Thoracic aorta (tissue), 2 donors: ENCODE results near the gene FAM9C. TPM values are rescaled to one million over a fixed set of nuclear protein-coding genes. Genes with fewer than 3 reads are reported as not detected.
A peak's percentile ranks its signal among the peaks of the same experiment; 100 is the strongest.

Source experiments
- ATAC-seq: fragments of 150-250 bp; one replicate; pipeline ENCODE4 v1.8.0; 2017; ENCODE audit warnings: low read depth; ENCODE audit not compliant: insufficient number of reproducible peaks, low FRiP score
- DNase-seq: peaks from one replicate; pipeline ENCODE4 v3.0.0-alpha.2; 2020; ENCODE audit warnings: low spot score
- H3K27ac ChIP-seq, 2 donors: fragments of 200-600 bp; sonication (generic); 1 replicate in 1 of 2; 2 replicates in 1 of 2; pipeline ENCODE4 v1.5.1; 2016; ENCODE audit warnings: mild to moderate bottlenecking in 2 of 2, moderate library complexity in 2 of 2
- H3K27me3 ChIP-seq: fragments of 200-600 bp; sonication (generic); replicated peaks from 2 replicates; pipeline ENCODE4 v1.6.0; 2016; ENCODE audit warnings: mild to moderate bottlenecking; ENCODE audit not compliant: insufficient read depth
- H3K36me3 ChIP-seq: fragments of 200-600 bp; sonication (generic); one replicate; pipeline ENCODE4 v1.5.1; 2016
- H3K4me1 ChIP-seq, 2 donors: fragments of 200-600 bp; sonication (generic); 1 replicate in 1 of 2; 2 replicates in 1 of 2; pipeline versions ENCODE4 v1.5.1 to v1.6.0; 2016; ENCODE audit warnings: low read depth in 2 of 2, mild to moderate bottlenecking in 1 of 2; ENCODE audit not compliant: control insufficient read depth in 1 of 2
- H3K4me3 ChIP-seq: fragments of 200-600 bp; sonication (generic); 2 replicates; pipeline ENCODE4 v1.5.1; 2016; ENCODE audit warnings: mild to moderate bottlenecking
- H3K9me3 ChIP-seq: fragments of 200-600 bp; sonication (generic); 2 replicates; pipeline ENCODE4 v1.5.1; 2016
- CTCF ChIP-seq: fragments of 200-600 bp; sonication (generic); IDR thresholded peaks from one replicate; pipeline ENCODE4 v1.5.1; 2019; ENCODE audit warnings: antibody characterized with exemption
- total RNA-seq, 2 donors: library from RNA; depleted of rRNA; stranded (reverse); fragments of >200 nt; gene quantifications; one replicate each; pipeline versions ENCODE4 v1.1.0 to v1.2.3, GENCODE V29; 2016

The FAM9C gene
- total RNA-seq, 2 donors from 2014 or later = not detected

GRCh38 chrX:13078739-13079444 lies 34.5 kb upstream of the FAM9C start:
- ATAC-seq (no peak), DNase-seq (no peak)
- Histone ChIP-seq H3K36me3 (no peaks in the 10 kb centered on the region), H3K9me3 (no peaks in the 10 kb centered on the region), H3K4me1 (peaks cover 5 to 32% of the 10 kb centered on the region in 2 donors), H3K27ac (peak overlapping the region; percentile 77 to 87), H3K4me3 (peak overlapping the region; percentile 59), H3K27me3 (no peaks in the 10 kb centered on the region)
- TF ChIP-seq CTCF = no peak

GRCh38 chrX:13077168-13077567 lies 32.7 kb upstream of the FAM9C start:
- H3K27ac ChIP-seq = peak overlapping the region in 1 of 2 donors; percentile 87

GRCh38 chrX:13076176-13076961 lies 31.9 kb upstream of the FAM9C start:
- H3K27ac ChIP-seq = peak overlapping the region in 1 of 2 donors; percentile 87
- ATAC-seq = no peak

More at GRCh38 chrX:13077168-13077567, 32.7 kb upstream of the FAM9C start:
- DNase-seq (no peak), ATAC-seq (peak; percentile 47)
- Histone ChIP-seq H3K4me1 (peaks cover 4 to 32% of the 10 kb centered on the region in 2 donors), H3K9me3 (no peaks in the 10 kb centered on the region), H3K27me3 (no peaks in the 10 kb centered on the region), H3K4me3 (no peak overlapping the region), H3K36me3 (no peaks in the 10 kb centered on the region)
- no peak for TF ChIP-seq CTCF

GRCh38 chrX:13074297-13075262 lies 30.2 kb upstream of the FAM9C start:
- Histone ChIP-seq H3K27me3 (no peaks in the 10 kb centered on the region), H3K9me3 (no peaks in the 10 kb centered on the region), H3K4me1 (peaks cover 0 to 23% of the 10 kb centered on the region in 2 donors), H3K27ac (no peak overlapping the region), H3K36me3 (no peaks in the 10 kb centered on the region), H3K4me3 (no peak overlapping the region)
- DNase-seq (no peak), ATAC-seq (no peak)
- TF ChIP-seq CTCF = no peak

More at GRCh38 chrX:13076176-13076961, 31.9 kb upstream of the FAM9C start:
- TF ChIP-seq CTCF = no peak
- H3K4me3 ChIP-seq = no peak overlapping the region
- H3K4me1 ChIP-seq = peaks cover 0 to 30% of the 10 kb centered on the region in 2 donors
- H3K27me3 ChIP-seq = no peaks in the 10 kb centered on the region
- no peak for DNase-seq
- H3K9me3 ChIP-seq = no peaks in the 10 kb centered on the region
- H3K36me3 ChIP-seq = no peaks in the 10 kb centered on the region
